GM12892 (cell line): ENCODE measurements around the gene NME7.

ENCODE experiments used
- POLR2A ChIP-seq: IDR thresholded peaks from 2 replicates; pipeline ENCODE4 v1.6.1; 2011; ENCODE audit warnings: low read depth, low read length, control low read depth
- POLR2AphosphoS5 ChIP-seq: IDR thresholded peaks from 2 replicates; pipeline ENCODE4 v1.6.1; 2011; ENCODE audit warnings: low read depth, low read length, control low read depth
- TAF1 ChIP-seq: IDR thresholded peaks from 2 replicates; pipeline ENCODE4 v1.6.1; 2011; ENCODE audit warnings: low read depth, mild to moderate bottlenecking, control low read depth, low read length, borderline replicate concordance

DNA sequence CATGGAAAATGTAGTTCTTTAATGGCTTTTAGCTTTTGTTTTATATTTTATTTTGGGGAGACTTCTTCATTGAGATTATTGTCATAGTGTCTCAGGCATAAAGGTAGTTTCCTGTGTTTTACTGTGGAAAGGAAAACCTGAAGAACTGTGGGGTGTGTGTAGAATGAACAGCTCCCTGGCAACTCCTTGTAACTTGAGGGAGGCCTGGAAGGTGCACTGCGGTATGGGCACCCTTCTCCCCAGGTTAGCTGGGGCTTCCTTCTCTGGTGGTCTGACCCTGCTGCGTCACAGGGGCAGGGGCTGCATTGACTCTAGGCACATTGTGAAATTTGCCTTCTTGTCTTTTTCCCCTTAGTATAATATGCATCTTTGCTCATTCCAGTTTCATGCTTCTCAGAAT lies 259.4 kb downstream of the NME7 start:
- TF ChIP-seq POLR2AphosphoS5 (no peak), POLR2A (no peak), TAF1 (no peak)
